IPS-15b (cell line): Measurements from ENCODE around the gene GMPR.

Experiments used
- H3K27me3 ChIP-seq: one replicate; pipeline ENCODE4 v1.6.1; 2013; ENCODE audit warnings: low read length; ENCODE audit not compliant: control insufficient read depth, insufficient read depth
- H3K36me3 ChIP-seq: one replicate; pipeline ENCODE4 v1.6.1; 2013; ENCODE audit warnings: low read length; ENCODE audit not compliant: control insufficient read depth, insufficient read depth
- H3K4me1 ChIP-seq: one replicate; pipeline ENCODE4 v1.6.1; 2013; ENCODE audit warnings: mild to moderate bottlenecking, low read length; ENCODE audit not compliant: control insufficient read depth, insufficient read depth
- H3K4me3 ChIP-seq: one replicate; pipeline ENCODE4 v1.5.1; 2013; ENCODE audit warnings: low read depth, low read length
- H3K9ac ChIP-seq: one replicate; pipeline ENCODE4 v1.6.1; 2013; ENCODE audit warnings: low read depth, mild to moderate bottlenecking, low read length
- H3K9me3 ChIP-seq: one replicate; pipeline ENCODE4 v1.6.1; 2013; ENCODE audit warnings: mild to moderate bottlenecking, low read length; ENCODE audit not compliant: control insufficient read depth, insufficient read depth

The GMPR gene

DNA sequence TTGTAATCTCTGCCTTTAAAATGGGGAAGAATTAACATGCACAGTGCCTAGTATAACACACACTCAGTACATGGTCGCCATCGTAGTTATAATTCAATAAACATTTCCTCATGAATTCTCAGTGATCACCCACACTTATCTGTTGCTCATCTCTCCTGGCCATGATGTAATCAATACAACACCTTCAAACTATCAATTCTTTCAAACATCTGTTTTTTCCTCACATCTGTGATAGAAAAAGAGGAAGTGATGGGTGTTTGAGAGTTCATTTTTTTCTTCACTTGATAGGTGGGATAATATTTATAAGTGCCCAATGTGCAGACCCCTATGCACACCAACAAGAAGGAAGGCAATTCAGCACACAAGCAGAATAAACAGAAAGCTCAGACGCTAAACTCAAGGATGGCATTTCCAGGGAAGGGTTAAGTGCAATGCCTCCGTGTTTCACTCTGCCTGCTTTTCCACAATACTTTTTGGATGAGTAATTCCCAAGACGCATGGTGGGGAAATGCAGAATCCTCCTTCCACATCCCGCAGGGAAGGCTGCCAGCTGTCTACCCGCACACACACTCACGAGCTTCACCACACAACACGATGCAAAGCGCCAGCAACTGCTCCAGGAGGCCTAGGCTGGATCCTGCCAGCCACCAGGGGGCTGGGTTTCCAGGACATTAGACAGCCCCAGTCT lies 100.3 kb downstream of the GMPR start:
- H3K36me3 ChIP-seq = no peaks in the 10 kb centered on the region
- no peaks in the 10 kb centered on the region for H3K4me1 ChIP-seq
- H3K9me3 ChIP-seq = no peaks in the 10 kb centered on the region
- H3K4me3 ChIP-seq = no peak overlapping the region
- H3K27me3 ChIP-seq = no peaks in the 10 kb centered on the region
- no peak overlapping the region for H3K9ac ChIP-seq

DNA sequence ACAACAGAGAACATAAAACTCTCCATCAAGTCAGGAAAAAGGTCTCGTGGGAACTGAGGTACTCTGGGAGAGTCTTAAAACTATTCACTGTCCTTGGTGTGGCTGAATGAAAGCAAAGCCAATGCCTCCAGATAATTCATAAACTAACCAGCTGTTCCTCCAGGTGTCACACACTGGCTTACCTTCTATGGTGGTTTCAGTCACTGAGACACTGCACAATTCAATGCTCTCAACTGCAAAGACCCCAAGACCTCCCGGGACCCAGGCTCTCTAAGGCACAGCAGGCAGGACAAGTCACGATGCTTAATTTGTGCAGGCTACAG lies 100.8 kb downstream of the GMPR start:
- Histone ChIP-seq H3K4me1 (no peaks in the 10 kb centered on the region), H3K27me3 (no peaks in the 10 kb centered on the region), H3K4me3 (no peak overlapping the region)

DNA sequence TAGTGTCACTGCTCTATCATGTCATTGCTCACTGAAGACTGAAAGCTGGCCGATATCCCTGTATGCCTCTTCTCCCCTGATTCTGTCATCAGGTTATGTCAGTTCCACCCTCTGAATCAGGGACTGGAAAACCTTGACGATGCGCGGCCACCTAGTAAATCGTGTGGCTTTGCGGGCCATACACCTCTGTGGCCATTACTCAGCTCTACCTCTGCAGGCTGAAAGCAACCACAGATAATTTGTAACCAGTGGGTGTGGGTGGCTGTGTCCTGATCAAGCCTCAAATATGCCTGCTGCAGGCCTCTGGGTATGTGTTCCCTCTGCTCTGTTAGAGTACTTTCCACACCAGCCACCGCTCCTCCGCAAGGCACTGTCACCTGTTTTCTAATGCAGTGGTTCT lies 105.2 kb downstream of the GMPR start:
- no peaks in the 10 kb centered on the region for H3K27me3 ChIP-seq
- H3K9ac ChIP-seq = no peak overlapping the region
- peaks cover 5% of the 10 kb centered on the region for H3K4me1 ChIP-seq
- no peaks in the 10 kb centered on the region for H3K36me3 ChIP-seq
- H3K4me3 ChIP-seq = no peak overlapping the region
- no peaks in the 10 kb centered on the region for H3K9me3 ChIP-seq

More for the DNA sequence above, 100.8 kb downstream of the GMPR start:
- H3K36me3 ChIP-seq = no peaks in the 10 kb centered on the region
- no peak overlapping the region for H3K9ac ChIP-seq
- H3K9me3 ChIP-seq = no peaks in the 10 kb centered on the region

DNA sequence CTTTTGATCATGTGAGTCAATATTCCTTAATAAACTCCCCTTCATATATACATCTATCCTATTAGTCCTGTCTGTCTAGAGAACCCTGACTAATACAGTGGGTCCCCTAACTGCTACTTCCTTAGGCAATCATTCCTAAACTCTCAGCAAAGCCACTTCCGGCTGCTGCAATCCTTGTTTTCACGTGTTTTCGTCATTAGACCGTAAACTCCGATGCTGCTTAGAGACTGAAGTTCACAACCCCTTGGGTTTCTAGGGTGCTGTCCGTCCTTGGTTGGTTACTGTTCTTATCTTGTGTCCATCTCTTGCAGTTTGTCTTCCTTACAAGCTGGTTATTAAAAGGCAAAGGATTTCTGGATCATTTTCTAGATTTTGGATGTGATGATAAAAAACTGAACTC lies 106.4 kb downstream of the GMPR start:
- Histone ChIP-seq H3K9ac (no peak overlapping the region), H3K9me3 (no peaks in the 10 kb centered on the region), H3K27me3 (no peaks in the 10 kb centered on the region), H3K4me1 (peaks cover 5% of the 10 kb centered on the region), H3K36me3 (no peaks in the 10 kb centered on the region), H3K4me3 (no peak overlapping the region)
